DLD1 (cell line): ENCODE data around the gene TYW3.

Source experiments
- in situ Hi-C: cut with HindIII; loops from 2 replicates; pipeline ENCODE4 v1.10.0; 2017; ENCODE audit warnings: low sequenced_read_pairs

The TYW3 gene

GRCh38 chr1:74780594-74780993 is 47.6 kb downstream of the TYW3 start:
- in situ Hi-C loops: loop anchor here (25.0 kb wide), 1 partner anchor 407 kb away; no protein-coding TSS in a partner anchor

GRCh38 chr1:74785944-74786343 is 53.0 kb downstream of the TYW3 start:
- in situ Hi-C loops: loop anchor here (25.0 kb wide), 1 partner anchor 401 kb away; no protein-coding TSS in a partner anchor

- in situ Hi-C loops: loop anchor here (25.0 kb wide), 1 partner anchor 397 kb away; no protein-coding TSS in a partner anchor
Observed at GRCh38 chr1:74790453-74790852, 57.5 kb downstream of the TYW3 start.

- in situ Hi-C loops: loop anchor here (25.0 kb wide), 1 partner anchor 396 kb away; no protein-coding TSS in a partner anchor
Observed at GRCh38 chr1:74791491-74791890, 58.5 kb downstream of the TYW3 start.

- in situ Hi-C loops: loop anchor here (25.0 kb wide), 1 partner anchor 388 kb away; no protein-coding TSS in a partner anchor
Observed at GRCh38 chr1:74799119-74799657, 66.2 kb downstream of the TYW3 start.

- in situ Hi-C loops: no loop called here
Observed at GRCh38 chr1:74811436-74812179, 78.7 kb downstream of the TYW3 start.

- in situ Hi-C loops: no loop called here
Observed at GRCh38 chr1:74812180-74812541, 79.2 kb downstream of the TYW3 start.
